IMR-90 (cell line): ENCODE data around the gene SYNGR3.

Source experiments
- BHLHE40 ChIP-seq: fragments of 150-350 bp; IDR thresholded peaks from 2 replicates; pipeline ENCODE4 v1.6.1; 2016; ENCODE audit warnings: mild to moderate bottlenecking, low read depth, low read length
- CEBPB ChIP-seq: IDR thresholded peaks from 2 replicates; pipeline ENCODE4 v1.6.1; 2012; ENCODE audit warnings: low read depth, low read length, improper control_type of control experiment
- CHD1 ChIP-seq: IDR thresholded peaks from 2 replicates; pipeline ENCODE4 v1.6.1; 2012; ENCODE audit warnings: low read depth, low read length, improper control_type of control experiment
- CTCF ChIP-seq: conservative IDR thresholded peaks from 2 replicates; pipeline ENCODE4 v1.5.1; 2012; ENCODE audit warnings: mild to moderate bottlenecking, low read depth, low read length, improper control_type of control experiment
- MAFK ChIP-seq: IDR thresholded peaks from 2 replicates; pipeline ENCODE4 v1.6.1; 2012; ENCODE audit warnings: low read depth, low read length, improper control_type of control experiment
- MAZ ChIP-seq: IDR thresholded peaks from 2 replicates; pipeline ENCODE4 v1.6.1; 2012; ENCODE audit warnings: low read depth, mild to moderate bottlenecking, low read length, improper control_type of control experiment, moderate library complexity, borderline replicate concordance
- POLR2A ChIP-seq: IDR thresholded peaks from 2 replicates; pipeline ENCODE4 v1.6.1; 2012; ENCODE audit warnings: mild to moderate bottlenecking, low read depth, low read length
- RAD21 ChIP-seq: IDR thresholded peaks from 2 replicates; pipeline ENCODE4 v1.6.1; 2012; ENCODE audit warnings: low read length, improper control_type of control experiment
- RFX5 ChIP-seq: IDR thresholded peaks from 2 replicates; pipeline ENCODE4 v1.8.0; 2012; ENCODE audit warnings: low read depth, mild to moderate bottlenecking, low read length, moderate library complexity
- SMC3 ChIP-seq: fragments of 150-350 bp; IDR thresholded peaks from 2 replicates; pipeline ENCODE4 v1.6.1; 2016; ENCODE audit warnings: low read depth, mild to moderate bottlenecking, antibody characterized with exemption, low read length, moderate library complexity
- TF ChIP-seq, protein P1 (sequence below): fragments of 150-350 bp; IDR thresholded peaks from 2 replicates; pipeline ENCODE4 v1.6.1; 2016; ENCODE audit warnings: low read depth, mild to moderate bottlenecking, low read length, moderate library complexity, borderline replicate concordance
- TF ChIP-seq, protein P2 (sequence below): fragments of 150-350 bp; IDR thresholded peaks from 2 replicates; pipeline ENCODE4 v1.6.1; 2017; ENCODE audit warnings: mild to moderate bottlenecking, antibody characterized with exemption, low read length, low read depth

DNA sequence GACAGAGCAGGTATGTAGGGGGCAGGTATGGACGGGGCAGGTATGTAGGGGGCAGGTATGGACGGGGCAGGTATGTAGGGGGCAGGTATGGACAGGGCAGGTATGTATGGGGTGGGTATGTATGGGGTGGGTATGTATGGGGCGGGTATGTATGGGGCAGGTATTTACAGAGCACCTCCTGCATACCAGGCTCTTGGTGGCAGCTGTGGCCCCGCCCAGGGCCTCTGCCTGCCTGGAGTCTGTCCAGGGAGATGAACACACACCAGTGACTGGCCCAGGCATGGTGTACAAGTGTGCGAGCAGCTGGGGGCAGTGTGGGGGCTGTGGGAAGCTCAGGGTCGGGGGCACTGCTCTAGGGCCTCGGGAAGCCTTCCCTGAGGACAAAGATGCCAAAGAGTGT lies 39.7 kb upstream of the SYNGR3 start:
- TF ChIP-seq CTCF (no peak), POLR2A (no peak), RAD21 (no peak), CEBPB (no peak), SMC3 (no peak), RFX5 (no peak), BHLHE40 (no peak), CHD1 (no peak), MAZ (no peak), MAFK (no peak)
- TF ChIP-seq, protein P1, sequence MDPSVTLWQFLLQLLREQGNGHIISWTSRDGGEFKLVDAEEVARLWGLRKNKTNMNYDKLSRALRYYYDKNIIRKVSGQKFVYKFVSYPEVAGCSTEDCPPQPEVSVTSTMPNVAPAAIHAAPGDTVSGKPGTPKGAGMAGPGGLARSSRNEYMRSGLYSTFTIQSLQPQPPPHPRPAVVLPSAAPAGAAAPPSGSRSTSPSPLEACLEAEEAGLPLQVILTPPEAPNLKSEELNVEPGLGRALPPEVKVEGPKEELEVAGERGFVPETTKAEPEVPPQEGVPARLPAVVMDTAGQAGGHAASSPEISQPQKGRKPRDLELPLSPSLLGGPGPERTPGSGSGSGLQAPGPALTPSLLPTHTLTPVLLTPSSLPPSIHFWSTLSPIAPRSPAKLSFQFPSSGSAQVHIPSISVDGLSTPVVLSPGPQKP: no peak
- TF ChIP-seq, protein P2, sequence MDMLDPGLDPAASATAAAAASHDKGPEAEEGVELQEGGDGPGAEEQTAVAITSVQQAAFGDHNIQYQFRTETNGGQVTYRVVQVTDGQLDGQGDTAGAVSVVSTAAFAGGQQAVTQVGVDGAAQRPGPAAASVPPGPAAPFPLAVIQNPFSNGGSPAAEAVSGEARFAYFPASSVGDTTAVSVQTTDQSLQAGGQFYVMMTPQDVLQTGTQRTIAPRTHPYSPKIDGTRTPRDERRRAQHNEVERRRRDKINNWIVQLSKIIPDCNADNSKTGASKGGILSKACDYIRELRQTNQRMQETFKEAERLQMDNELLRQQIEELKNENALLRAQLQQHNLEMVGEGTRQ: no peak
